ENCODE data around the gene NRAP.

DNA sequence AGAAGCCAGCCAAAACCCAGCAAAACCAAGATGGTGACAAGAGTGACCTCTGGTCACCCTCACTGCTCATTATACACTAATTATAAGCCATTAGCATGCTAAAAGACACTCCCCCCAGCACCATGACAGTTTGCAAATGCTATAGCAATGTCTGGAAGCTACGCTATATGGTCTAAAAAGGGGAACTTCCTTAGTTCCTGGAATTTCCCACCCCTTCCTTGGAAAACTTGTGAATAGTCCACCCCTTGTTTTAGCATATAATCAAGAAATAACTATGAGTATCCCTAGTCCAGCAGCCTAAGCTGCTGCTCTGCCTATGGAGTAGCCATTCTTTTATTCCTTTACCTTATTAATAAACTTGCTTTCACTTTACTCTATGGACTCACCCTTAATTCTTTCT, 31.9 kb upstream of the NRAP start:
- TF ChIP-seq POLR2A (IDR thresholded peaks at IDR 0.05) (no peak), POLR2AphosphoS5 (IDR thresholded peaks at IDR 0.05) (no peak)
- TF ChIP-seq, protein P1, sequence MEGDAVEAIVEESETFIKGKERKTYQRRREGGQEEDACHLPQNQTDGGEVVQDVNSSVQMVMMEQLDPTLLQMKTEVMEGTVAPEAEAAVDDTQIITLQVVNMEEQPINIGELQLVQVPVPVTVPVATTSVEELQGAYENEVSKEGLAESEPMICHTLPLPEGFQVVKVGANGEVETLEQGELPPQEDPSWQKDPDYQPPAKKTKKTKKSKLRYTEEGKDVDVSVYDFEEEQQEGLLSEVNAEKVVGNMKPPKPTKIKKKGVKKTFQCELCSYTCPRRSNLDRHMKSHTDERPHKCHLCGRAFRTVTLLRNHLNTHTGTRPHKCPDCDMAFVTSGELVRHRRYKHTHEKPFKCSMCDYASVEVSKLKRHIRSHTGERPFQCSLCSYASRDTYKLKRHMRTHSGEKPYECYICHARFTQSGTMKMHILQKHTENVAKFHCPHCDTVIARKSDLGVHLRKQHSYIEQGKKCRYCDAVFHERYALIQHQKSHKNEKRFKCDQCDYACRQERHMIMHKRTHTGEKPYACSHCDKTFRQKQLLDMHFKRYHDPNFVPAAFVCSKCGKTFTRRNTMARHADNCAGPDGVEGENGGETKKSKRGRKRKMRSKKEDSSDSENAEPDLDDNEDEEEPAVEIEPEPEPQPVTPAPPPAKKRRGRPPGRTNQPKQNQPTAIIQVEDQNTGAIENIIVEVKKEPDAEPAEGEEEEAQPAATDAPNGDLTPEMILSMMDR (IDR thresholded peaks at IDR 0.05): no peak
